CD8-positive, alpha-beta memory T cell (primary cell): ENCODE results near the gene TBCD. TPM values are rescaled to one million over a fixed set of nuclear protein-coding genes. Genes with fewer than 3 reads are reported as not detected.

Source experiments
- CTCF ChIA-PET: fragments of 350-600 bp; sonication (Branson Sonifier 250); formaldehyde crosslinking; loops from one replicate; lab custom pipeline; 2021; ENCODE audit warnings: antibody characterized with exemption; lab: Charles Lee
- POLR2A ChIA-PET: fragments of 350-600 bp; sonication (Branson Sonifier 250); formaldehyde crosslinking; loops from one replicate; lab custom pipeline; 2021; ENCODE audit warnings: antibody characterized with exemption; lab: Charles Lee
- DNase-seq, 5 donors: peaks; one replicate each; pipeline versions ENCODE4 v3.0.0 to v3.0.0-alpha.2; 2020 to 2022; ENCODE audit warnings: mixed read lengths in 1 of 5
- H3K27ac ChIP-seq: one replicate; pipeline ENCODE4 v1.7.0; 2013; ENCODE audit warnings: low read depth, mild to moderate bottlenecking, low read length, moderate library complexity
- H3K27me3 ChIP-seq: 2 replicates; pipeline ENCODE4 v1.7.0; 2013; ENCODE audit warnings: low read length, mild to moderate bottlenecking; ENCODE audit not compliant: insufficient read depth, poor library complexity, severe bottlenecking
- H3K36me3 ChIP-seq: 2 replicates; pipeline ENCODE4 v1.7.0; 2013; ENCODE audit warnings: mild to moderate bottlenecking, low read length, moderate library complexity; ENCODE audit not compliant: insufficient read depth
- H3K4me1 ChIP-seq: 2 replicates; pipeline ENCODE4 v1.7.0; 2013; ENCODE audit warnings: mild to moderate bottlenecking, low read length, moderate library complexity; ENCODE audit not compliant: insufficient read depth
- H3K4me3 ChIP-seq: 2 replicates; pipeline ENCODE4 v1.7.0; 2013; ENCODE audit warnings: mild to moderate bottlenecking, low read length
- H3K9me3 ChIP-seq: 2 replicates; pipeline ENCODE4 v1.7.0; 2013; ENCODE audit warnings: mild to moderate bottlenecking, low read length
- H3K27ac Mint-ChIP-seq, 8 donors: one replicate each; pipeline ENCODE4 v1.8.0; 2020 to 2021; ENCODE audit warnings: mixed read lengths in 8 of 8, mild to moderate bottlenecking in 6 of 8, inconsistent platforms in 3 of 8, moderate library complexity in 3 of 8
- H3K27me3 Mint-ChIP-seq, 2 donors: one replicate each; pipeline ENCODE4 v1.8.0; 2020 to 2021; ENCODE audit warnings: mixed read lengths in 2 of 2, mild to moderate bottlenecking in 1 of 2, moderate library complexity in 1 of 2
- H3K36me3 Mint-ChIP-seq, 3 donors: one replicate each; pipeline ENCODE4 v1.8.0; 2020 to 2021; ENCODE audit warnings: mixed read lengths in 3 of 3, inconsistent platforms in 1 of 3, mild to moderate bottlenecking in 1 of 3
- H3K4me1 Mint-ChIP-seq, 3 donors: one replicate each; pipeline ENCODE4 v1.8.0; 2020 to 2021; ENCODE audit warnings: mixed read lengths in 3 of 3, inconsistent platforms in 1 of 3, mild to moderate bottlenecking in 1 of 3
- H3K4me3 Mint-ChIP-seq, 7 donors: one replicate each; pipeline ENCODE4 v1.8.0; 2020 to 2021; ENCODE audit warnings: mixed read lengths in 7 of 7, mild to moderate bottlenecking in 6 of 7, moderate library complexity in 4 of 7, inconsistent platforms in 2 of 7
- H3K9me3 Mint-ChIP-seq, 5 donors: one replicate each; pipeline ENCODE4 v1.8.0; 2020 to 2022; ENCODE audit warnings: mixed read lengths in 5 of 5, mild to moderate bottlenecking in 3 of 5, moderate library complexity in 2 of 5, inconsistent platforms in 1 of 5
- polyA plus RNA-seq: library from polyadenylated mRNA; unstranded; fragments of 300-500 nt; fragmentation: Illumina TruSeq; gene quantifications from one replicate; pipeline ENCODE4 v1.2.3, GENCODE V29; 2021
- total RNA-seq, 2 experiments: library from RNA; stranded (reverse); gene quantifications; one replicate each; pipeline ENCODE4 v1.2.3, GENCODE V29; 2021

TBCD gene
- total and polyA plus RNA-seq, 3 experiments from 2014 or later: 79.1 to 130 (median 83.7) TPM

- no peaks in the 10 kb centered on the region for H3K4me1 ChIP-seq
- no peaks in the 10 kb centered on the region for H3K27me3 ChIP-seq
- peaks cover 35% of the 10 kb centered on the region for H3K36me3 ChIP-seq
- CTCF ChIA-PET: no interaction called here
- POLR2A ChIA-PET: no interaction called here
- no peak overlapping the region for H3K4me3 ChIP-seq
- H3K4me3 Mint-ChIP-seq: no peak overlapping the region
- peaks cover 13% of the 10 kb centered on the region for H3K9me3 ChIP-seq
- DNase-seq: peak in 1 of 5 donors; percentile 35
- peaks cover 15 to 34% (median 23%) of the 10 kb centered on the region in 5 donors for H3K9me3 Mint-ChIP-seq
- peaks cover 0 to 3% of the 10 kb centered on the region in 2 donors for H3K27me3 Mint-ChIP-seq
- peak overlapping the region in 1 of 8 donors; percentile 15 for H3K27ac Mint-ChIP-seq
- no peaks in the 10 kb centered on the region for H3K4me1 Mint-ChIP-seq
- H3K27ac ChIP-seq: no peak overlapping the region
- peaks cover 43 to 94% (median 43%) of the 10 kb centered on the region in 3 donors for H3K36me3 Mint-ChIP-seq
Measured at GRCh38 chr17:82941021-82942001, 189.4 kb downstream of the TBCD start.

DNA sequence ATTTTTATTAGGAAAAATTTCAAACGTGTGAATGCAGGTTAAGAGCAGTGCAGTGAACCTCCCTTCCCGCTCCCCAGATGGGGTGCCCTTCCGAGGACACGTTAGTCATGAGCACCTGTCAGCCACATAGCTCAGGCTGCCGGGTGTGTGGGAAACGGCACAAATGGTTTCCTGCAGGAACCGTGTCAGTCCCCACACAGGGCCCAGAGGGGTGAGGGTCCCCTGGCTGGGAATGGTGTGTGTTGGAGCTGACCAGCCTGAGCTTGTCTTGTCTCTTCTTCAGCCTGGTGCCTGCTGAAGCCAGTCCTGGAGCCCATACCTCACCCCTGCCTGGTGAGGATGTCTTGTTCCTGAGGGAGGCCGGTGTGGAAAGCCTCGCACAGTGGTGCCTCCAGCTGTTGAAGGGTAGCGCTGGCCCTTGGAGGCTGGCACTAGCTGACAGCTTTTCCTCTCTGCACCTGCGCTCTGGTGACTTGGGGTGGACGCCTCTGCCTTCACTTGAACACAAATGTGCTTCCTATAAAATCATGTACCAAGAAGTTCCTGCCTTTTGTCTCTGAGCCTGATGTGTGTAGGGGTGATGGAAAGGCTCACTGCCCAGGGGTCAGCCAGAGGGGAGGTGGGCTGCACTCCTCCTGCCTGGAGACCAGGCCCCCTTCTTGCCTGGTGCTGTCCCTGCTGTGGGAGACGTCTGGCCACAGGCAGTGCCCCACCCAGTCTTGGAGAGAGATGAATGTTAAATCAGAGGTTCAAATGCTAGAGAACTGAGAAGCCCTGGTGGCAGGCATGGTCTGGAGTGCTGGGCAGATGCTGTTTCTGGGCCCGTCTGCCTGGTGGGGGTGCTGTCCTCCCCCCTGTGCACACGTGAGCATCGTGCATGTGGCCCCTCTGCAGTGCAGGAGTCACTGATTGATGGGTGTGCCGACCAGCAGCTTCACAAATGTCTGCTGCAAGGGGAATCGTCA is 190.6 kb downstream of the TBCD start:
- H3K27me3 ChIP-seq: no peaks in the 10 kb centered on the region
- H3K36me3 ChIP-seq: peaks cover 35% of the 10 kb centered on the region
- POLR2A ChIA-PET: no interaction called here
- H3K27me3 Mint-ChIP-seq: peaks cover 0 to 3% of the 10 kb centered on the region in 2 donors
- peaks cover 15 to 34% (median 25%) of the 10 kb centered on the region in 5 donors for H3K9me3 Mint-ChIP-seq
- H3K9me3 ChIP-seq: peaks cover 13% of the 10 kb centered on the region
- no peaks in the 10 kb centered on the region for H3K4me1 Mint-ChIP-seq
- H3K4me3 ChIP-seq: no peak overlapping the region
- peaks cover 45 to 84% (median 50%) of the 10 kb centered on the region in 3 donors for H3K36me3 Mint-ChIP-seq
- no peaks in the 10 kb centered on the region for H3K4me1 ChIP-seq
- no peak overlapping the region for H3K27ac ChIP-seq
- no peak overlapping the region for H3K4me3 Mint-ChIP-seq
- peak in 1 of 5 donors; percentile 36 for DNase-seq
- CTCF ChIA-PET: no interaction called here
- no peak overlapping the region for H3K27ac Mint-ChIP-seq

- Mint-ChIP-seq H3K27ac (no peak overlapping the region), H3K9me3 (peaks cover 15 to 34% (median 25%) of the 10 kb centered on the region in 5 donors), H3K36me3 (peaks cover 49 to 79% (median 56%) of the 10 kb centered on the region in 3 donors), H3K4me3 (no peak overlapping the region), H3K4me1 (peaks cover 0 to 3% (median 0%) of the 10 kb centered on the region in 3 donors), H3K27me3 (peaks cover 0 to 3% of the 10 kb centered on the region in 2 donors)
- peaks cover 35% of the 10 kb centered on the region for H3K36me3 ChIP-seq
- H3K27me3 ChIP-seq: no peaks in the 10 kb centered on the region
- H3K4me3 ChIP-seq: no peak overlapping the region
- peak in 1 of 5 donors; percentile 42 for DNase-seq
- no peaks in the 10 kb centered on the region for H3K4me1 ChIP-seq
- peaks cover 13% of the 10 kb centered on the region for H3K9me3 ChIP-seq
- no peak overlapping the region for H3K27ac ChIP-seq
- POLR2A ChIA-PET: no interaction called here
- CTCF ChIA-PET: no interaction called here
Measured at GRCh38 chr17:82943339-82943738, 191.5 kb downstream of the TBCD start.

DNA sequence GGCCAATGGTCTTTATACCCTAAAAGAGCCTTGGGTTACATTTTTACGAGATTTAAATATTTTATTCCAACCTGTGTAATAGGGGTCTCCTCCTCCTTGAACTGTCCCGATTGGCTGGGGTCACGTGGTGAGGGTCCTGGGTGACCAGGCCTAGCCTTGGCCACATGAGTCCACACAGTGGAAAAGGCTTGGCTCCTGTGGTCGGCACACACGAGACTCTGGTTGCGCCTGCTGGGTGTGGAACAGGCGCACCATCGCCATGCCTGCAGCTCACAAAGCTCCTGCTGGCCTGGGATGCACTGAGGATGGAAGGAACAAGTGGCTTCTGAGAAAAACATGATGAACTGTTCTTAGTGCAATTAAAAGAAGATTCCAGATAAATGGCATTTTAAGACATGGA is 191.9 kb downstream of the TBCD start:
- peaks cover 35% of the 10 kb centered on the region for H3K36me3 ChIP-seq
- H3K4me3 ChIP-seq: no peak overlapping the region
- H3K4me1 Mint-ChIP-seq: peaks cover 0 to 3% (median 0%) of the 10 kb centered on the region in 3 donors
- no peak overlapping the region for H3K27ac Mint-ChIP-seq
- ChIA-PET POLR2A (no interaction called here), CTCF (no interaction called here)
- H3K27ac ChIP-seq: no peak overlapping the region
- H3K4me1 ChIP-seq: no peaks in the 10 kb centered on the region
- peaks cover 13% of the 10 kb centered on the region for H3K9me3 ChIP-seq
- H3K36me3 Mint-ChIP-seq: peaks cover 45 to 76% (median 58%) of the 10 kb centered on the region in 3 donors
- H3K4me3 Mint-ChIP-seq: peak overlapping the region in 1 of 7 donors; percentile 18
- peaks cover 15 to 34% (median 25%) of the 10 kb centered on the region in 5 donors for H3K9me3 Mint-ChIP-seq
- H3K27me3 ChIP-seq: no peaks in the 10 kb centered on the region
- no peak for DNase-seq
- peaks cover 0 to 3% of the 10 kb centered on the region in 2 donors for H3K27me3 Mint-ChIP-seq

DNA sequence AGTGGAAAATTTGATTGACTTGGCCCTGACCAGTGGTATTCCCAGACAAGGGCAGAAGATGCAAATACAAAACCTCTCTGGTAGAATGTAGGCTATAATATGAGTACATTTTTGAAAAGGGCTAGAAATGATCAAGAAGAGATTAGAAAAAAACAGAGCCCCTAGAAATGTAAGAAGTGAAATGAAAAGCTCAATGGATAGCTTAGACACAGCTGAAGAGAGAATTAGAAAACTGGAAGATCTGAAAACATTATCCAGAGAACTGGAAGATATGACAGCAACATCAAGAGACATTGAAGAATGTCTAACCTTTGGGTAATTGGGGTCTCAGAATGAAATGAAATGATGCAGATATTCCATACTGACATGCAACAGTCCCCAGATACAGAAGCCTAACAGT is 193.1 kb downstream of the TBCD start:
- Mint-ChIP-seq H3K27me3 (peaks cover 0 to 3% of the 10 kb centered on the region in 2 donors), H3K4me3 (no peak overlapping the region), H3K9me3 (peaks cover 17 to 41% (median 25%) of the 10 kb centered on the region in 5 donors), H3K36me3 (peaks cover 39 to 73% (median 67%) of the 10 kb centered on the region in 3 donors), H3K27ac (peak overlapping the region in 1 of 8 donors; percentile 54), H3K4me1 (peaks cover 0 to 3% (median 0%) of the 10 kb centered on the region in 3 donors)
- CTCF ChIA-PET: no interaction called here
- peaks cover 27% of the 10 kb centered on the region for H3K36me3 ChIP-seq
- H3K9me3 ChIP-seq: peaks cover 13% of the 10 kb centered on the region
- no peaks in the 10 kb centered on the region for H3K27me3 ChIP-seq
- H3K4me1 ChIP-seq: no peaks in the 10 kb centered on the region
- no peak for DNase-seq
- no peak overlapping the region for H3K27ac ChIP-seq
- POLR2A ChIA-PET: no interaction called here
- no peak overlapping the region for H3K4me3 ChIP-seq

GRCh38 chr17:82946081-82946480 is 194.2 kb downstream of the TBCD start:
- CTCF ChIA-PET: no interaction called here
- H3K36me3 ChIP-seq: peaks cover 21% of the 10 kb centered on the region
- no peak overlapping the region for H3K4me3 Mint-ChIP-seq
- H3K4me1 Mint-ChIP-seq: peaks cover 0 to 3% (median 0%) of the 10 kb centered on the region in 3 donors
- no peak overlapping the region for H3K4me3 ChIP-seq
- DNase-seq: no peak
- no peak overlapping the region for H3K27ac ChIP-seq
- peaks cover 17 to 43% (median 26%) of the 10 kb centered on the region in 5 donors for H3K9me3 Mint-ChIP-seq
- POLR2A ChIA-PET: no interaction called here
- peaks cover 0 to 3% of the 10 kb centered on the region in 2 donors for H3K27me3 Mint-ChIP-seq
- peaks cover 13% of the 10 kb centered on the region for H3K9me3 ChIP-seq
- H3K27ac Mint-ChIP-seq: peak overlapping the region in 3 of 8 donors; percentile 1 to 34 (median 5)
- H3K36me3 Mint-ChIP-seq: peaks cover 40 to 71% (median 69%) of the 10 kb centered on the region in 3 donors
- H3K27me3 ChIP-seq: no peaks in the 10 kb centered on the region
- H3K4me1 ChIP-seq: no peaks in the 10 kb centered on the region

GRCh38 chr17:82947051-82947991 is 195.5 kb downstream of the TBCD start:
- Histone ChIP-seq H3K27ac (no peak overlapping the region), H3K27me3 (no peaks in the 10 kb centered on the region), H3K4me3 (no peak overlapping the region), H3K36me3 (peaks cover 15% of the 10 kb centered on the region), H3K9me3 (peaks cover 13% of the 10 kb centered on the region), H3K4me1 (no peaks in the 10 kb centered on the region)
- Mint-ChIP-seq H3K4me3 (no peak overlapping the region), H3K4me1 (peaks cover 0 to 3% (median 0%) of the 10 kb centered on the region in 3 donors), H3K27ac (peak overlapping the region in 2 of 8 donors; percentile 30 to 50), H3K27me3 (peaks cover 0 to 3% of the 10 kb centered on the region in 2 donors), H3K36me3 (peaks cover 40 to 69% (median 58%) of the 10 kb centered on the region in 3 donors), H3K9me3 (peaks cover 17 to 46% (median 26%) of the 10 kb centered on the region in 5 donors)
- CTCF ChIA-PET: no interaction called here
- peak in 1 of 5 donors; percentile 33 for DNase-seq
- POLR2A ChIA-PET: no interaction called here
